ENCODE data around the gene IFNA14. TPM values are rescaled to one million over a fixed set of nuclear protein-coding genes. Genes with fewer than 3 reads are reported as not detected.
"Not testable (repeated sequence)": the region's sequence is repeated elsewhere in the genome, so short reads cannot be mapped to it uniquely, and the experiment has no call there.

IFNA14 gene
- total RNA-seq: not detected

- DNase-seq: no peak
Measured at GRCh38 chr9:21239911-21240310, at the start of gene IFNA14. IFNA14 (minus strand) TSS chr9:21240005; CDS start chr9:21239935, 70 bp downstream.

- DNase-seq: no peak
Measured at GRCh38 chr9:21287280-21287679, 47.5 kb upstream of the IFNA14 start.

GRCh38 chr9:21286659-21287058 is 46.9 kb upstream of the IFNA14 start:
- DNase-seq: no peak

GRCh38 chr9:21286099-21286498 is 46.3 kb upstream of the IFNA14 start:
- no peak for DNase-seq

- DNase-seq: no peak
Measured at GRCh38 chr9:21281275-21281674, 41.5 kb upstream of the IFNA14 start.

GRCh38 chr9:21268347-21268657 is 28.5 kb upstream of the IFNA14 start:
- no peak for DNase-seq

GRCh38 chr9:21267485-21268346 is 27.9 kb upstream of the IFNA14 start:
- DNase-seq: no peak

GRCh38 chr9:21266733-21267484 is 27.1 kb upstream of the IFNA14 start:
- no peak for DNase-seq

GRCh38 chr9:21265421-21266189 is 25.8 kb upstream of the IFNA14 start:
- DNase-seq: no peak

- DNase-seq: no peak
Measured at GRCh38 chr9:21255538-21256212, 15.9 kb upstream of the IFNA14 start.

- DNase-seq: no peak
Measured at GRCh38 chr9:21252721-21253547, 13.1 kb upstream of the IFNA14 start.

GRCh38 chr9:21251638-21252037 is 11.8 kb upstream of the IFNA14 start:
- DNase-seq: no peak

- no peak for DNase-seq
Measured at GRCh38 chr9:21251190-21251589, 11.4 kb upstream of the IFNA14 start.

- DNase-seq: no peak
Measured at GRCh38 chr9:21244836-21245235, 5.0 kb upstream of the IFNA14 start.

GRCh38 chr9:21236360-21236714 is 3.5 kb downstream of the IFNA14 start:
- not testable (repeated sequence) for DNase-seq

- DNase-seq: not testable (repeated sequence)
Measured at GRCh38 chr9:21235468-21236359, 4.1 kb downstream of the IFNA14 start.

- DNase-seq: no peak
Measured at GRCh38 chr9:21234153-21234687, 5.6 kb downstream of the IFNA14 start.

- DNase-seq: no peak
Measured at GRCh38 chr9:21233258-21233657, 6.5 kb downstream of the IFNA14 start.

GRCh38 chr9:21228122-21228521 is 11.7 kb downstream of the IFNA14 start, which contains the start of gene IFNA17:
IFNA17 (minus strand) TSS chr9:21228222; CDS start chr9:21228173, 49 bp downstream.
- no peak for DNase-seq

- not testable (repeated sequence) for DNase-seq
Measured at GRCh38 chr9:21217211-21217610, 22.6 kb downstream of the IFNA14 start, which contains the start of gene IFNA16. IFNA16 (minus strand) TSS chr9:21217311; CDS start chr9:21217305, 6 bp downstream.

All from skin of body (tissue), 2 donors.